Measurements from ENCODE around the gene HOXA1. TPM values are rescaled to one million over a fixed set of nuclear protein-coding genes. Genes with fewer than 3 reads are reported as not detected.

HOXA1 gene
- total RNA-seq = 1 to 10 TPM in 1 of 2 donors, not detected in 1; 3.1 TPM

DNA sequence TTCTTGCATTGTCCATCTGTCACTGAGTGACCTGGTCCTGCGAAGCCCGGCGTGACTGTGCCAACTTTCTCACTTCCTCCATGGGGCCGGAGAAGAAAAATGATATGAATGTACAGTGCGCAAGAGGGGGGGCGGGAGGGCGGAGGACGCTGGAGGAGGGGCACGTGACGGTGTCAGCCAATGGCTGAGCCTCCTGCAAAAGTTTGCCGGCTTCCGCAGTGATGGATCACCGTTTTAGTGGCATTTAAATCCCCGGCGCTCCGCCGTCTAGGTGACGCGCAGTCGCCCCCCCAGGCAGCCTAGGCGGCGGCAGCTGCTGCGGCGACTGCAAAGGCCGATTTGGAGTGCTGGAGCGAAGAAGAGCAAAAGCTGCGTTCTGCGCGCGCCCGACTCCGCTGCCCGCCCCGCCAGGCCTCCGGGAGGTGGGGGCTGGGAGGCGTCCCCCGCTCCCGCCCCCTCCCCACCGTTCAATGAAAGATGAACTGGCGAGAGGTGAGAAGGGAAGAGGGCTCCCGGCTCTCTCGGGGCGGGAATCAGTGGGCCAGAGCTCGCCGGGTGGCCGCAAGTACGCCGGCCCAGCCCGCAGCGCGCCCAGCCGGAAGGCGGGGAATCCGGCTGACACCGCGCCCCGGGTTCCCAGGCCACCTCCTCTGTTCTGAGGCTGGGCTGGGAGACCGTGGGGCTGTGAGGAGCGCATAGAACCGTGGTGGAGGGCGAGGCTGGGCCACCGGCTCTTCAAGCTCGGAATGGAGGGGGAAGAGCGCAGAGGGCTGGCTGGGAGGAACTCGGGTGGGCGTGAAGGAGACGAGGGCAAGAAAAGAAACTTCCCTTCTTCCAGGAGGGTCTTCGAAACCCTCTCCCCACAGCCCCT lies at the start of gene HOXA1:
Gene HOXA1 (minus strand): TSS at position 104 of the 871 bp plus-strand sequence. CDS start 88 bp downstream, at position 16.
- Histone ChIP-seq H3K9me3 (no peaks in the 10 kb centered on the region), H3K27ac (peak within 1 kb of the TSS; percentile 87 to 96), H3K4me1 (ENCODE audit: control insufficient read depth in 1 of 2, low read depth in 2 of 2) (peaks cover 10 to 35% of the 10 kb centered on the region in 2 donors), H3K36me3 (no peaks in the 10 kb centered on the region), H3K4me3 (peak within 1 kb of the TSS; percentile 99), H3K27me3 (replicated peaks; ENCODE audit: insufficient read depth) (no peaks in the 10 kb centered on the region)
- TF ChIP-seq CTCF (IDR thresholded peaks at IDR 0.05) = no peak
- ATAC-seq (ENCODE audit: insufficient number of reproducible peaks, low FRiP score, low read depth) = peak; percentile 88
- no peak for DNase-seq (ENCODE audit: low spot score)

- H3K27me3 ChIP-seq (replicated peaks; ENCODE audit: insufficient read depth) = no peaks in the 10 kb centered on the region
- H3K4me1 ChIP-seq (ENCODE audit: control insufficient read depth in 1 of 2, low read depth in 2 of 2) = peaks cover 5 to 48% of the 10 kb centered on the region in 2 donors
- peaks cover 11% of the 10 kb centered on the region for H3K36me3 ChIP-seq
- H3K27ac ChIP-seq = peak overlapping the region in 1 of 2 donors; percentile 54
- DNase-seq (ENCODE audit: low spot score) (no peak), ATAC-seq (ENCODE audit: insufficient number of reproducible peaks, low FRiP score, low read depth) (no peak)
- no peak overlapping the region for H3K4me3 ChIP-seq
- H3K9me3 ChIP-seq = no peaks in the 10 kb centered on the region
- TF ChIP-seq CTCF (IDR thresholded peaks at IDR 0.05) = no peak
Measured at GRCh38 chr7:27145165-27145913, 49.5 kb upstream of the HOXA1 start.

DNA sequence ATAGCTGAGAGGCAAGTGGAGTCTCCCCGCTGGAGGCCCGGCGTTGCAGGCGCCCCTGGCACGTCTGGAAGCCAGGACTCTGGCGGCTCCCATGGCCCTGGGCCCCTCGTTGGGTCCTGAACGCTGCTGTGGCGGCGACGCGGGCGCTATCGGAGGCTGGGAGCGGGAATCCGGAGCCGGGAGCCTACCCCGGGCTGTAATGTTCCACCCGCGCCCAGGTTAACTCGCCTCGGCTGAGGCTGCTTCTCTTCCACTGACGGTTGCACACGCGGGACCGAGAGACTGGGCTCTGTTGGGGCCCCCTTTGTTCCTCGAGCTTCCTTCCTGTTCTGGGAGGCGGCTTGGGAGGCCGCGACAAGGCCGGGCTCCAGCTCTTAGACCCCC lies 49.0 kb upstream of the HOXA1 start:
- peak overlapping the region in 1 of 2 donors; percentile 54 for H3K27ac ChIP-seq
- TF ChIP-seq CTCF (IDR thresholded peaks at IDR 0.05) = no peak
- DNase-seq (ENCODE audit: low spot score) (no peak), ATAC-seq (ENCODE audit: insufficient number of reproducible peaks, low FRiP score, low read depth) (no peak)
- H3K4me3 ChIP-seq = no peak overlapping the region
- H3K9me3 ChIP-seq = no peaks in the 10 kb centered on the region
- peaks cover 5 to 48% of the 10 kb centered on the region in 2 donors for H3K4me1 ChIP-seq (ENCODE audit: control insufficient read depth in 1 of 2, low read depth in 2 of 2)
- peaks cover 11% of the 10 kb centered on the region for H3K36me3 ChIP-seq
- no peaks in the 10 kb centered on the region for H3K27me3 ChIP-seq (replicated peaks; ENCODE audit: insufficient read depth)

- DNase-seq (ENCODE audit: low spot score) (no peak), ATAC-seq (ENCODE audit: insufficient number of reproducible peaks, low FRiP score, low read depth) (no peak)
- Histone ChIP-seq H3K27me3 (replicated peaks; ENCODE audit: insufficient read depth) (no peaks in the 10 kb centered on the region), H3K4me1 (ENCODE audit: control insufficient read depth in 1 of 2, low read depth in 2 of 2) (peaks cover 5 to 42% of the 10 kb centered on the region in 2 donors), H3K4me3 (peak overlapping the region; percentile 84), H3K27ac (peak overlapping the region in 1 of 2 donors; percentile 54), H3K36me3 (peaks cover 11% of the 10 kb centered on the region), H3K9me3 (no peaks in the 10 kb centered on the region)
- TF ChIP-seq CTCF (IDR thresholded peaks at IDR 0.05) = no peak
Measured at GRCh38 chr7:27143950-27144780, 48.4 kb upstream of the HOXA1 start.
